ENCODE measurements around the gene RAMACL. TPM values are rescaled to one million over a fixed set of nuclear protein-coding genes. Genes with fewer than 3 reads are reported as not detected.
A peak's percentile ranks its signal among the peaks of the same experiment; 100 is the strongest.

The RAMACL gene
- total and polyA plus RNA-seq, 7 experiments from 2014 or later = 0.43 to 1.2 (median 0.78) TPM; not detected in 2

- ChIA-PET CTCF (interaction anchor here (0.6 kb wide), 1 partner anchor 254 kb away, joined by 3 read pairs; no protein-coding TSS in a partner anchor), POLR2A (no interaction called here)
- H3K4me3 Mint-ChIP-seq = no peak overlapping the region
- peaks cover 0 to 7% (median 0%) of the 10 kb centered on the region in 7 donors for H3K4me1 Mint-ChIP-seq
- H3K4me3 ChIP-seq (ENCODE audit: low read length) = no peak overlapping the region
- no peak for DNase-seq
- no peaks in the 10 kb centered on the region for H3K9me3 ChIP-seq (ENCODE audit: control insufficient read depth in 2 of 3, low read length in 3 of 3)
- intact Hi-C loops (cut with micrococcal nuclease) = no loop called here
- H3K27me3 ChIP-seq (ENCODE audit: control insufficient read depth in 2 of 2, insufficient read depth in 2 of 2, low read length in 2 of 2) = no peaks in the 10 kb centered on the region
- H3K36me3 ChIP-seq (ENCODE audit: control insufficient read depth in 2 of 3, insufficient read depth in 3 of 3, low read length in 3 of 3) = no peaks in the 10 kb centered on the region
- no peak for ATAC-seq
- no peaks in the 10 kb centered on the region for H3K4me1 ChIP-seq (ENCODE audit: control insufficient read depth in 2 of 2, insufficient read depth in 2 of 2, low read length in 2 of 2)
- H3K36me3 Mint-ChIP-seq = peaks cover 0 to 4% (median 0%) of the 10 kb centered on the region in 5 donors
- no peaks in the 10 kb centered on the region for H3K27me3 Mint-ChIP-seq
- H3K27ac Mint-ChIP-seq = peak overlapping the region in 1 of 9 donors; percentile 84
- no peak overlapping the region for H3K27ac ChIP-seq (ENCODE audit: low read depth, low read length)
- H3K9me3 Mint-ChIP-seq = no peaks in the 10 kb centered on the region
Measured at GRCh38 chr6:166613027-166613426, 26.5 kb upstream of the RAMACL start.

- intact Hi-C loops (cut with micrococcal nuclease) = no loop called here
- Histone ChIP-seq H3K27ac (ENCODE audit: low read depth, low read length) (no peak overlapping the region), H3K36me3 (ENCODE audit: control insufficient read depth in 2 of 3, insufficient read depth in 3 of 3, low read length in 3 of 3) (no peaks in the 10 kb centered on the region), H3K9me3 (ENCODE audit: control insufficient read depth in 2 of 3, low read length in 3 of 3) (no peaks in the 10 kb centered on the region), H3K4me1 (ENCODE audit: control insufficient read depth in 2 of 2, insufficient read depth in 2 of 2, low read length in 2 of 2) (no peaks in the 10 kb centered on the region), H3K27me3 (ENCODE audit: control insufficient read depth in 2 of 2, insufficient read depth in 2 of 2, low read length in 2 of 2) (no peaks in the 10 kb centered on the region), H3K4me3 (ENCODE audit: low read length) (no peak overlapping the region)
- Mint-ChIP-seq H3K36me3 (peaks cover 0 to 2% (median 0%) of the 10 kb centered on the region in 5 donors), H3K4me3 (no peak overlapping the region), H3K27me3 (no peaks in the 10 kb centered on the region), H3K9me3 (no peaks in the 10 kb centered on the region), H3K27ac (peak overlapping the region in 1 of 9 donors; percentile 84), H3K4me1 (peaks cover 0 to 7% (median 0%) of the 10 kb centered on the region in 7 donors)
- no peak for ATAC-seq
- DNase-seq = no peak
- CTCF ChIA-PET = interaction anchor here (0.6 kb wide), 1 partner anchor 254 kb away, joined by 3 read pairs; no protein-coding TSS in a partner anchor
- POLR2A ChIA-PET = no interaction called here
Measured at GRCh38 chr6:166612471-166612881, 26.0 kb upstream of the RAMACL start.

- intact Hi-C loops (cut with micrococcal nuclease) = no loop called here
- DNase-seq = no peak
- H3K27ac Mint-ChIP-seq = no peak overlapping the region
- Histone ChIP-seq H3K27ac (ENCODE audit: low read depth, low read length) (no peak overlapping the region), H3K9me3 (ENCODE audit: control insufficient read depth in 2 of 3, low read length in 3 of 3) (no peaks in the 10 kb centered on the region), H3K4me3 (ENCODE audit: low read length) (no peak overlapping the region), H3K27me3 (ENCODE audit: control insufficient read depth in 2 of 2, insufficient read depth in 2 of 2, low read length in 2 of 2) (no peaks in the 10 kb centered on the region), H3K4me1 (ENCODE audit: control insufficient read depth in 2 of 2, insufficient read depth in 2 of 2, low read length in 2 of 2) (no peaks in the 10 kb centered on the region), H3K36me3 (ENCODE audit: control insufficient read depth in 2 of 3, insufficient read depth in 3 of 3, low read length in 3 of 3) (no peaks in the 10 kb centered on the region)
- no peak overlapping the region for H3K4me3 Mint-ChIP-seq
- ATAC-seq = no peak
- H3K4me1 Mint-ChIP-seq = peaks cover 0 to 7% (median 0%) of the 10 kb centered on the region in 7 donors
- CTCF ChIA-PET = no interaction called here
- H3K9me3 Mint-ChIP-seq = no peaks in the 10 kb centered on the region
- no peaks in the 10 kb centered on the region for H3K36me3 Mint-ChIP-seq
- POLR2A ChIA-PET = no interaction called here
- H3K27me3 Mint-ChIP-seq = no peaks in the 10 kb centered on the region
Measured at GRCh38 chr6:166611631-166612030, 25.2 kb upstream of the RAMACL start.

GRCh38 chr6:166610069-166610468 lies 23.6 kb upstream of the RAMACL start:
- DNase-seq (no peak), ATAC-seq (no peak)
- CTCF ChIA-PET = no interaction called here
- Mint-ChIP-seq H3K27ac (no peak overlapping the region), H3K4me3 (no peak overlapping the region), H3K36me3 (peaks cover 0 to 2% (median 0%) of the 10 kb centered on the region in 5 donors), H3K4me1 (peaks cover 0 to 5% (median 0%) of the 10 kb centered on the region in 7 donors), H3K9me3 (no peaks in the 10 kb centered on the region), H3K27me3 (no peaks in the 10 kb centered on the region)
- POLR2A ChIA-PET = no interaction called here
- H3K27ac ChIP-seq (ENCODE audit: low read depth, low read length) = no peak overlapping the region
- no peaks in the 10 kb centered on the region for H3K4me1 ChIP-seq (ENCODE audit: control insufficient read depth in 2 of 2, insufficient read depth in 2 of 2, low read length in 2 of 2)
- intact Hi-C loops (cut with micrococcal nuclease) = no loop called here
- no peaks in the 10 kb centered on the region for H3K27me3 ChIP-seq (ENCODE audit: control insufficient read depth in 2 of 2, insufficient read depth in 2 of 2, low read length in 2 of 2)
- no peak overlapping the region for H3K4me3 ChIP-seq (ENCODE audit: low read length)
- no peaks in the 10 kb centered on the region for H3K36me3 ChIP-seq (ENCODE audit: control insufficient read depth in 2 of 3, insufficient read depth in 3 of 3, low read length in 3 of 3)
- H3K9me3 ChIP-seq (ENCODE audit: control insufficient read depth in 2 of 3, low read length in 3 of 3) = no peaks in the 10 kb centered on the region

GRCh38 chr6:166608774-166609173 lies 22.3 kb upstream of the RAMACL start:
- no peak for ATAC-seq
- no peak overlapping the region for H3K4me3 ChIP-seq (ENCODE audit: low read length)
- peaks cover 0 to 4% (median 0%) of the 10 kb centered on the region in 5 donors for H3K36me3 Mint-ChIP-seq
- H3K4me1 Mint-ChIP-seq = no peaks in the 10 kb centered on the region
- no peaks in the 10 kb centered on the region for H3K36me3 ChIP-seq (ENCODE audit: control insufficient read depth in 2 of 3, insufficient read depth in 3 of 3, low read length in 3 of 3)
- H3K9me3 ChIP-seq (ENCODE audit: control insufficient read depth in 2 of 3, low read length in 3 of 3) = no peaks in the 10 kb centered on the region
- H3K27me3 ChIP-seq (ENCODE audit: control insufficient read depth in 2 of 2, insufficient read depth in 2 of 2, low read length in 2 of 2) = no peaks in the 10 kb centered on the region
- CTCF ChIA-PET = no interaction called here
- intact Hi-C loops (cut with micrococcal nuclease) = no loop called here
- DNase-seq = no peak
- no peak overlapping the region for H3K4me3 Mint-ChIP-seq
- H3K4me1 ChIP-seq (ENCODE audit: control insufficient read depth in 2 of 2, insufficient read depth in 2 of 2, low read length in 2 of 2) = no peaks in the 10 kb centered on the region
- POLR2A ChIA-PET = no interaction called here
- H3K27ac Mint-ChIP-seq = peak overlapping the region in 1 of 9 donors; percentile 44
- H3K27ac ChIP-seq (ENCODE audit: low read depth, low read length) = no peak overlapping the region
- H3K9me3 Mint-ChIP-seq = no peaks in the 10 kb centered on the region
- no peaks in the 10 kb centered on the region for H3K27me3 Mint-ChIP-seq

- H3K4me3 ChIP-seq (ENCODE audit: low read length) = no peak overlapping the region
- H3K9me3 ChIP-seq (ENCODE audit: control insufficient read depth in 2 of 3, low read length in 3 of 3) = no peaks in the 10 kb centered on the region
- Mint-ChIP-seq H3K36me3 (peaks cover 0 to 21% (median 0%) of the 10 kb centered on the region in 5 donors), H3K4me1 (peaks cover 0 to 2% (median 0%) of the 10 kb centered on the region in 7 donors), H3K4me3 (no peak overlapping the region), H3K27me3 (no peaks in the 10 kb centered on the region), H3K27ac (no peak overlapping the region), H3K9me3 (no peaks in the 10 kb centered on the region)
- ChIA-PET POLR2A (no interaction called here), CTCF (no interaction called here)
- no peak for DNase-seq
- no peaks in the 10 kb centered on the region for H3K36me3 ChIP-seq (ENCODE audit: control insufficient read depth in 2 of 3, insufficient read depth in 3 of 3, low read length in 3 of 3)
- H3K27ac ChIP-seq (ENCODE audit: low read depth, low read length) = no peak overlapping the region
- H3K27me3 ChIP-seq (ENCODE audit: control insufficient read depth in 2 of 2, insufficient read depth in 2 of 2, low read length in 2 of 2) = no peaks in the 10 kb centered on the region
- intact Hi-C loops (cut with micrococcal nuclease) = no loop called here
- no peak for ATAC-seq
- H3K4me1 ChIP-seq (ENCODE audit: control insufficient read depth in 2 of 2, insufficient read depth in 2 of 2, low read length in 2 of 2) = no peaks in the 10 kb centered on the region
Measured at GRCh38 chr6:166605752-166606151, 19.3 kb upstream of the RAMACL start.

- no peak for DNase-seq
- intact Hi-C loops (cut with micrococcal nuclease) = no loop called here
- ChIA-PET POLR2A (no interaction called here), CTCF (no interaction called here)
- no peaks in the 10 kb centered on the region for H3K9me3 ChIP-seq (ENCODE audit: control insufficient read depth in 2 of 3, low read length in 3 of 3)
- Mint-ChIP-seq H3K36me3 (peaks cover 0 to 22% (median 0%) of the 10 kb centered on the region in 5 donors), H3K27ac (no peak overlapping the region), H3K4me3 (no peak overlapping the region), H3K4me1 (peaks cover 0 to 3% (median 0%) of the 10 kb centered on the region in 7 donors), H3K9me3 (no peaks in the 10 kb centered on the region), H3K27me3 (no peaks in the 10 kb centered on the region)
- H3K27me3 ChIP-seq (ENCODE audit: control insufficient read depth in 2 of 2, insufficient read depth in 2 of 2, low read length in 2 of 2) = no peaks in the 10 kb centered on the region
- H3K4me3 ChIP-seq (ENCODE audit: low read length) = no peak overlapping the region
- no peak for ATAC-seq
- H3K27ac ChIP-seq (ENCODE audit: low read depth, low read length) = no peak overlapping the region
- no peaks in the 10 kb centered on the region for H3K36me3 ChIP-seq (ENCODE audit: control insufficient read depth in 2 of 3, insufficient read depth in 3 of 3, low read length in 3 of 3)
- H3K4me1 ChIP-seq (ENCODE audit: control insufficient read depth in 2 of 2, insufficient read depth in 2 of 2, low read length in 2 of 2) = no peaks in the 10 kb centered on the region
Measured at GRCh38 chr6:166604911-166605310, 18.4 kb upstream of the RAMACL start.
